Brain microvascular endothelial cell (primary cell): Measurements from ENCODE around the gene C20orf202.

Experiments
- DNase-seq: peaks from one replicate; pipeline ENCODE4 v3.0.0-alpha.2; 2020
- H3K27ac ChIP-seq: fragments of 250-450 bp; sonication (Bioruptor Pico); 2 replicates; pipeline ENCODE4 v1.5.1; 2020; ENCODE audit warnings: mild to moderate bottlenecking, moderate library complexity
- H3K27me3 ChIP-seq: fragments of 250-450 bp; sonication (Bioruptor Pico); replicated peaks from 2 replicates; pipeline ENCODE4 v1.5.1; 2020; ENCODE audit warnings: mild to moderate bottlenecking
- H3K36me3 ChIP-seq: fragments of 250-450 bp; sonication (Bioruptor Pico); replicated peaks from 2 replicates; pipeline ENCODE4 v1.5.1; 2020; ENCODE audit warnings: mild to moderate bottlenecking
- H3K4me3 ChIP-seq: 2 replicates; pipeline ENCODE4 v1.5.1; 2011; ENCODE audit warnings: low read depth, mild to moderate bottlenecking, control low read depth, low read length, moderate library complexity
- in situ Hi-C: cut with HindIII; loops from 2 replicates; pipeline ENCODE4 v1.10.0; 2017; ENCODE audit warnings: low sequenced_read_pairs, low pct_ligation_motif_present
- TF ChIP-seq, protein P1 (sequence below): IDR thresholded peaks from 2 replicates; pipeline ENCODE4 v1.5.1; 2011; ENCODE audit warnings: low read depth, mild to moderate bottlenecking, moderate library complexity, low read length, control low read depth, inconsistent platforms; ENCODE audit errors: missing control alignments

C20orf202 gene

DNA sequence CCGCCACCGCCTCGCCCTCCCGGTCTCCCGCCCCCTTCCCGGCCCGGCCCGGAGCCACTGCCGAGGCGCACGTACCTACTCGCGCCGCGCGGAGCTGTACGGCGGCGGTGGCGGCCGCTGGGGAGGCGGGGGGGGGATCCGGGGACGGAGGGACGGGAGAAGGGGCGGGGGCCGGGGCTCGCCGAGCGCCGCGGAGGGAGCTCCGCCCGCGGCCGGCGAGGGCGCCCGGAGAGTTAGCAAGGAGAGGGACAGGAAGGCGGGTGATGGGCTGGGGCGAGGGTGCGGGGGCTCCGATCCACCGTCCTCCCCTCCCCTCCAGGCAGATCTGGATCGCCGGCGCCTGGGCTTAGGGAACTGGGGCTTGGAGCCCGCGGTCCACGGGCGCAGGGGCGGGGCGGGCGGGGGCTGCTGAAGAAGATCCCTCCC is 17.9 kb upstream of the C20orf202 start:
- peak overlapping the region; percentile 33 for H3K4me3 ChIP-seq
- H3K27ac ChIP-seq = no peak overlapping the region
- TF ChIP-seq, protein P1, sequence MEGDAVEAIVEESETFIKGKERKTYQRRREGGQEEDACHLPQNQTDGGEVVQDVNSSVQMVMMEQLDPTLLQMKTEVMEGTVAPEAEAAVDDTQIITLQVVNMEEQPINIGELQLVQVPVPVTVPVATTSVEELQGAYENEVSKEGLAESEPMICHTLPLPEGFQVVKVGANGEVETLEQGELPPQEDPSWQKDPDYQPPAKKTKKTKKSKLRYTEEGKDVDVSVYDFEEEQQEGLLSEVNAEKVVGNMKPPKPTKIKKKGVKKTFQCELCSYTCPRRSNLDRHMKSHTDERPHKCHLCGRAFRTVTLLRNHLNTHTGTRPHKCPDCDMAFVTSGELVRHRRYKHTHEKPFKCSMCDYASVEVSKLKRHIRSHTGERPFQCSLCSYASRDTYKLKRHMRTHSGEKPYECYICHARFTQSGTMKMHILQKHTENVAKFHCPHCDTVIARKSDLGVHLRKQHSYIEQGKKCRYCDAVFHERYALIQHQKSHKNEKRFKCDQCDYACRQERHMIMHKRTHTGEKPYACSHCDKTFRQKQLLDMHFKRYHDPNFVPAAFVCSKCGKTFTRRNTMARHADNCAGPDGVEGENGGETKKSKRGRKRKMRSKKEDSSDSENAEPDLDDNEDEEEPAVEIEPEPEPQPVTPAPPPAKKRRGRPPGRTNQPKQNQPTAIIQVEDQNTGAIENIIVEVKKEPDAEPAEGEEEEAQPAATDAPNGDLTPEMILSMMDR = no peak
- in situ Hi-C loops = no loop called here
- no peak for DNase-seq
- H3K27me3 ChIP-seq = peaks cover 21% of the 10 kb centered on the region
- H3K36me3 ChIP-seq = no peaks in the 10 kb centered on the region

DNA sequence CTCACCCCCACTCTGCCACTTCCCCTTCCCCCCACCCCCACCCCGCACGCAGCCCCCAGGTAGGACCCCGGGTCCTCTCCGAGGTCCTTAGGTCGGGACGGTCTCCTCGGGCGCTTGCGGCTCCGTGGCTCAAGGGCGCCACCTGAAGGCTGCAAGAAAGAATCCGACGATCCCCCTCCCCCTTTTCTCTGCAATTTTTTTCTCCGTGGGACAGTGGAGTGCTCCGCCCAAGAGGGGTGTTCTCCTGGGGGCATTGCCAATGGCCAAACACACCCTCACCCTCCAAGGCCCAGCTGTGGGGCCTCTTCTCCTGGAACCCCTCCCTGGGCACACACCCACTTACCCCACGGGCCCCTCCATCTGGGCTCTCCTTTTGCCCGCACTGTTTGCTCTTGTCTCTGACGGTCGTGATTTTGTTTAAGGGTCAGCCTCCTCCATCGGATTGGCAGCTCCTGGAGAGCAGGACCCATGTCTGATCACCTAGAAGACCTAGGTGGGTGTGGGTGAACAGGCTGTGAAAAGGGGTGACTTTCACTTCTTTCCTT is 17.4 kb upstream of the C20orf202 start:
- TF ChIP-seq, protein P1 = peak; percentile 77
- Histone ChIP-seq H3K4me3 (no peak overlapping the region), H3K27ac (no peak overlapping the region), H3K36me3 (no peaks in the 10 kb centered on the region), H3K27me3 (peaks cover 22% of the 10 kb centered on the region)
- no peak for DNase-seq
- in situ Hi-C loops = no loop called here

DNA sequence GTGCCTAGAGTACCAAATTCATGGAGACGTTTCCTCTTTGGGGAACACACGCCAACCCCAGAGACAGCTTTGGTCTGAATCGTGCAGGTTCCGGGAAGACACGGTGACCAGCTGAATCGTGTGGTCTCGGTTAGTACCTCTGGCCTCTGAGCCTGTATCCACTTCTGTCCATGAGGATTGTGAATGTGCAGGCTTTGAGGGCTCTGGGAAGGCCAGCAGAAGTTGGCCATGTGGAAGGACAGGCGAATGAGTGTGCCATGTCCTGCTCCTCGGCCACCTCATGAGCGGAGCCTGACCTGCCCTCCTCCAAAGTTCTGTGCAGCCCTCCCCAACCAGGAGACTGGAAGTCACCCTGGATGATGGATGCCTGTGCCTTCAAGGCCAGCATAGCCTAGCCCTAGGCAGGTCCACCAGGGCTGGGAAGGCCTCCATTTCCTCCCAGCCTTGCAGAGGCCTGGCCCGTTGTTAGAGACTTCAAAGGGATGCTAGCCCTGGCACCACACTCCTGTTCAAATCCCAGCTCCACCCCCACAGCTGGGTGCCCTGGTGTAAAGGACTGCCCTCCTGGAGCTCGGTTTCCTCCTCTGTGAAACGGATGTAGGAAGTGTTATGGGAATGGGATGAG is 16.8 kb upstream of the C20orf202 start:
- TF ChIP-seq, protein P1 = no peak
- no peak for DNase-seq
- Histone ChIP-seq H3K36me3 (no peaks in the 10 kb centered on the region), H3K4me3 (no peak overlapping the region), H3K27ac (no peak overlapping the region), H3K27me3 (peaks cover 23% of the 10 kb centered on the region)
- in situ Hi-C loops = no loop called here

DNA sequence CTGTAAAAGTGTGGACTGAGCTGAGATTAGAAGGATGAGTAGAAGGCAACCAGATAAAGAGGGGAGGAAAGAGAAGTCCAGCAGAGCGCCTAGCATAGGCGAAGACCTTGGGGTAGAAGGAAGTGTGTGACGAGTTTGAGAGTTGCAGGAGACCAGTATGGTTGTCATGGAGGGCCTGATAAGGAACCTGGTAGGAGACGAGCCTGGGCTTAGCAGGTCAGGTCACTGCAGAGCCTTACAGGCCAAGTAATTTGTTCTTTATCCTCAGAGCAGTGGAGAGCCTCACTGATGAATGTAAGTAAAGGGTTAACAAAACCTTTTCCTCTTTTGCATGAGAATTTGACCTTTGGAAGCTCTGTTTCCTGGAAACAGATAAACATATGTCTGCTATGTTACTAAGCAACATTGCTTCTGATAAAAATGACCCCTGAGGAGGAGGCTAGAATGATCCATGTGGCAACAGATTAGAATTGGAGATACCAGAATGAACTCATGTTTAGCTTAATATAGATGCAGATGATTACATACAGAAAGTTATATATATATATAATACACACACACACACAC is 15.6 kb upstream of the C20orf202 start:
- peaks cover 23% of the 10 kb centered on the region for H3K27me3 ChIP-seq
- H3K27ac ChIP-seq = no peak overlapping the region
- no peaks in the 10 kb centered on the region for H3K36me3 ChIP-seq
- in situ Hi-C loops = no loop called here
- no peak for DNase-seq
- TF ChIP-seq, protein P1 = no peak
- no peak overlapping the region for H3K4me3 ChIP-seq

DNA sequence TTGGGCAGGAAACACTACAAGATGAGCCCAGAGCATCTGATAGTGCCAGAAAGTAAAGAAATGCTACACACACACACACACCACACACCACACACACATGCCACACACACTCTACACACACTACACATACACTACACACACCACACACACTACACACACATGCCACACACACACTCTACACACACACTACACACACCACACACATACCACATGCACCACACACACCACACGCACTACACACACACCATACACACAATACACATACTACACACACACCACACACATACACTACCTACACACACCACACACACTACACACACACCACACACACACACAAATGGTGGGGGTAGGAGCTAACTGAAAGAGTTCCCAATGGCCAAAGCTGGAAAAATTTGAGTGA is 14.9 kb upstream of the C20orf202 start:
- no peaks in the 10 kb centered on the region for H3K36me3 ChIP-seq
- in situ Hi-C loops = no loop called here
- DNase-seq = no peak
- no peak overlapping the region for H3K27ac ChIP-seq
- peaks cover 21% of the 10 kb centered on the region for H3K27me3 ChIP-seq
- TF ChIP-seq, protein P1 = no peak
- no peak overlapping the region for H3K4me3 ChIP-seq

DNA sequence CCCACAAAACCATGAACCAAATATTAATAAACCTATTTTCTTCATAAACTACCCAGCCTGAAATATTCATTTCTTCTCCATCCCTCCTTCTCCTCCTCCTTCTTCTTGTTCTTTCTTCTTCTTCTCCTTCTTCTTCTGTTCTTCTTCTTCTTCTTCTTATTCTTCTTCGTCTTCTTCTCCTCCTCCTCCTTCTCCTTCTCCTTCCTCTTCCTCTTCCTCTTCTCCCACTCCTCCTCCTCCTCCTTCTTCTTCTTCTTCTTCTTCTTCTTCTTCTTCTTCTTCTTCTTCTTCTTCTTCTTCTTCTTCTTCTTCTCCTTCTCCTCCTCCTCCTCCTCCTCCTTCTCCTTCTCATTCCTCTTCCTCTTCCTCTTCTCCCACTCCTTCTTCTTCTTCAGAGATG is 13.4 kb upstream of the C20orf202 start:
- in situ Hi-C loops = no loop called here
- TF ChIP-seq, protein P1 = no peak
- Histone ChIP-seq H3K27me3 (peaks cover 11% of the 10 kb centered on the region), H3K4me3 (no peak overlapping the region), H3K36me3 (no peaks in the 10 kb centered on the region), H3K27ac (no peak overlapping the region)
- DNase-seq = no peak
